ENCODE results near the gene MAGI1.

Gene MAGI1

GRCh38 chr3:65617209-65617608, 421.5 kb downstream of the MAGI1 start:
- no peaks in the 10 kb centered on the region for H3K27me3 ChIP-seq (ENCODE audit: insufficient read depth, low read length, poor library complexity, severe bottlenecking)
- H2AFZ ChIP-seq (ENCODE audit: low read length) = no peak overlapping the region
- H3K4me1 ChIP-seq (ENCODE audit: insufficient read depth, low read length, poor library complexity, severe bottlenecking) = peaks cover 24% of the 10 kb centered on the region
- no peaks in the 10 kb centered on the region for H3K9me3 ChIP-seq (ENCODE audit: insufficient read depth, low read depth, low read length)
- TF ChIP-seq EZH2phosphoT487 (IDR thresholded peaks at IDR 0.05; ENCODE audit: borderline replicate concordance) = no peak
- TF ChIP-seq, protein P1, sequence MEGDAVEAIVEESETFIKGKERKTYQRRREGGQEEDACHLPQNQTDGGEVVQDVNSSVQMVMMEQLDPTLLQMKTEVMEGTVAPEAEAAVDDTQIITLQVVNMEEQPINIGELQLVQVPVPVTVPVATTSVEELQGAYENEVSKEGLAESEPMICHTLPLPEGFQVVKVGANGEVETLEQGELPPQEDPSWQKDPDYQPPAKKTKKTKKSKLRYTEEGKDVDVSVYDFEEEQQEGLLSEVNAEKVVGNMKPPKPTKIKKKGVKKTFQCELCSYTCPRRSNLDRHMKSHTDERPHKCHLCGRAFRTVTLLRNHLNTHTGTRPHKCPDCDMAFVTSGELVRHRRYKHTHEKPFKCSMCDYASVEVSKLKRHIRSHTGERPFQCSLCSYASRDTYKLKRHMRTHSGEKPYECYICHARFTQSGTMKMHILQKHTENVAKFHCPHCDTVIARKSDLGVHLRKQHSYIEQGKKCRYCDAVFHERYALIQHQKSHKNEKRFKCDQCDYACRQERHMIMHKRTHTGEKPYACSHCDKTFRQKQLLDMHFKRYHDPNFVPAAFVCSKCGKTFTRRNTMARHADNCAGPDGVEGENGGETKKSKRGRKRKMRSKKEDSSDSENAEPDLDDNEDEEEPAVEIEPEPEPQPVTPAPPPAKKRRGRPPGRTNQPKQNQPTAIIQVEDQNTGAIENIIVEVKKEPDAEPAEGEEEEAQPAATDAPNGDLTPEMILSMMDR (conservative IDR thresholded peaks at IDR 0.05; ENCODE audit: low read length) = no peak
- H3K79me2 ChIP-seq (ENCODE audit: insufficient read depth, low read length) = no peaks in the 10 kb centered on the region
- no peaks in the 10 kb centered on the region for H3F3A ChIP-seq (ENCODE audit: low read depth)
- no peaks in the 10 kb centered on the region for H3K36me3 ChIP-seq (ENCODE audit: insufficient read depth, low read length)
- no peak overlapping the region for H3K4me2 ChIP-seq (ENCODE audit: low read depth, low read length, poor library complexity, severe bottlenecking)
- H3K9ac ChIP-seq (ENCODE audit: low read depth, low read length, poor library complexity, severe bottlenecking) = no peak overlapping the region
- no peaks in the 10 kb centered on the region for H3K9me2 ChIP-seq (replicated peaks; ENCODE audit: low read depth, low read length)
- H4K20me1 ChIP-seq (ENCODE audit: insufficient read depth, low read length, poor library complexity, severe bottlenecking) = no peaks in the 10 kb centered on the region
- no peak overlapping the region for H3K4me3 ChIP-seq (ENCODE audit: low read length, poor library complexity, severe bottlenecking)

GRCh38 chr3:65616563-65616962, 422.2 kb downstream of the MAGI1 start:
- no peaks in the 10 kb centered on the region for H4K20me1 ChIP-seq (ENCODE audit: insufficient read depth, low read length, poor library complexity, severe bottlenecking)
- H3K9me2 ChIP-seq (replicated peaks; ENCODE audit: low read depth, low read length) = no peaks in the 10 kb centered on the region
- no peaks in the 10 kb centered on the region for H3K9me3 ChIP-seq (ENCODE audit: insufficient read depth, low read depth, low read length)
- no peak overlapping the region for H3K4me3 ChIP-seq (ENCODE audit: low read length, poor library complexity, severe bottlenecking)
- H3K4me2 ChIP-seq (ENCODE audit: low read depth, low read length, poor library complexity, severe bottlenecking) = no peak overlapping the region
- no peak overlapping the region for H3K9ac ChIP-seq (ENCODE audit: low read depth, low read length, poor library complexity, severe bottlenecking)
- no peaks in the 10 kb centered on the region for H3F3A ChIP-seq (ENCODE audit: low read depth)
- no peaks in the 10 kb centered on the region for H3K36me3 ChIP-seq (ENCODE audit: insufficient read depth, low read length)
- H3K4me1 ChIP-seq (ENCODE audit: insufficient read depth, low read length, poor library complexity, severe bottlenecking) = peaks cover 21% of the 10 kb centered on the region
- TF ChIP-seq, protein P1 (conservative IDR thresholded peaks at IDR 0.05; ENCODE audit: low read length) = no peak
- TF ChIP-seq EZH2phosphoT487 (IDR thresholded peaks at IDR 0.05; ENCODE audit: borderline replicate concordance) = no peak
- no peaks in the 10 kb centered on the region for H3K27me3 ChIP-seq (ENCODE audit: insufficient read depth, low read length, poor library complexity, severe bottlenecking)
- no peak overlapping the region for H2AFZ ChIP-seq (ENCODE audit: low read length)
- H3K79me2 ChIP-seq (ENCODE audit: insufficient read depth, low read length) = no peaks in the 10 kb centered on the region

DNA sequence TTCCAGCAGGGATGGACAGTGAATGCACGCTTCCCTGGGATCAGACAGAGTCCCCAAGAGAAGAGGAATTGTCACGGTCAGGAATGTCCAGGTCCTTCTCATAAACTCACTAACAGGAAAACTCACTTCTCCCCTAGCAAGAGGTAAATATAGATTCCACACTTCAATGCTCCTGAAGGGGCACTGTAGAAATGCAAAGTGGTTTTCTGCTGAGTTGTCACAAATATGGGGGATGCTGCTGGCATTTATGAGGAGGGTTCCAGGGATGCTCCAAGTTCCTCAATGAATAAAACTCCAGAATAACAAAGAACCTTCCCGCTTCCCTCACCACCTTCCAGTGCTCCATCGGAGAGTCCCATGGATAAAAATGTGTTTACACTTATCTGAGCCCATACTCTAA, 423.4 kb downstream of the MAGI1 start:
- Histone ChIP-seq H3K9me2 (replicated peaks; ENCODE audit: low read depth, low read length) (no peaks in the 10 kb centered on the region), H3K4me1 (ENCODE audit: insufficient read depth, low read length, poor library complexity, severe bottlenecking) (peaks cover 15% of the 10 kb centered on the region), H3K36me3 (ENCODE audit: insufficient read depth, low read length) (no peaks in the 10 kb centered on the region), H3K4me3 (ENCODE audit: low read length, poor library complexity, severe bottlenecking) (no peak overlapping the region), H3K9me3 (ENCODE audit: insufficient read depth, low read depth, low read length) (no peaks in the 10 kb centered on the region), H3K4me2 (ENCODE audit: low read depth, low read length, poor library complexity, severe bottlenecking) (no peak overlapping the region), H3K9ac (ENCODE audit: low read depth, low read length, poor library complexity, severe bottlenecking) (no peak overlapping the region), H4K20me1 (ENCODE audit: insufficient read depth, low read length, poor library complexity, severe bottlenecking) (no peaks in the 10 kb centered on the region), H3K27me3 (ENCODE audit: insufficient read depth, low read length, poor library complexity, severe bottlenecking) (no peaks in the 10 kb centered on the region), H3F3A (ENCODE audit: low read depth) (no peaks in the 10 kb centered on the region), H2AFZ (ENCODE audit: low read length) (no peak overlapping the region), H3K79me2 (ENCODE audit: insufficient read depth, low read length) (no peaks in the 10 kb centered on the region)
- TF ChIP-seq, protein P1 (conservative IDR thresholded peaks at IDR 0.05; ENCODE audit: low read length) = no peak

Data from Loucy (cell line).